ENCODE measurements around the gene CSNK1G1.

CSNK1G1 gene

DNA sequence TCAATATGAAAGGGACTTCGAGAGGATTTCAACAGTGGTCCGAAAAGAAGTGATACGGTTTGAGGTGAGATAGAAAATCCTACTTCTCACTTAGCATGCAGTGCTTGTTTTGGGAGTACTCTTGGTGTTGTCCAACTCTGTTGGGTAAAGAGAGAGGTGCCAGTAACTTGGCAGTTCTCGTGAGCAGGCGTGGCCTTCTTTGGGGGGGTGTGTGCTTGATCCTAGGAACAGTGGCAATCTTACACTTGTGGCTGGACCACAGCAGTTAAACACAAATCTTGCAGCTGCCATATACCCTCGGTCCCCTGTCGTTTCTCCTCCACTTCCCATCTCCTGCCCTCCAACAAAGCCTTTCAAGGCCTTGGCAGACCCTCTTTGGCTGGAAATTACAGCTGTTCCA, 219.6 kb downstream of the CSNK1G1 start:
- no peak for TF ChIP-seq EZH2 (optimal IDR thresholded peaks at IDR 0.05; ENCODE audit: low read depth, low read length)
- TF ChIP-seq, protein P1, sequence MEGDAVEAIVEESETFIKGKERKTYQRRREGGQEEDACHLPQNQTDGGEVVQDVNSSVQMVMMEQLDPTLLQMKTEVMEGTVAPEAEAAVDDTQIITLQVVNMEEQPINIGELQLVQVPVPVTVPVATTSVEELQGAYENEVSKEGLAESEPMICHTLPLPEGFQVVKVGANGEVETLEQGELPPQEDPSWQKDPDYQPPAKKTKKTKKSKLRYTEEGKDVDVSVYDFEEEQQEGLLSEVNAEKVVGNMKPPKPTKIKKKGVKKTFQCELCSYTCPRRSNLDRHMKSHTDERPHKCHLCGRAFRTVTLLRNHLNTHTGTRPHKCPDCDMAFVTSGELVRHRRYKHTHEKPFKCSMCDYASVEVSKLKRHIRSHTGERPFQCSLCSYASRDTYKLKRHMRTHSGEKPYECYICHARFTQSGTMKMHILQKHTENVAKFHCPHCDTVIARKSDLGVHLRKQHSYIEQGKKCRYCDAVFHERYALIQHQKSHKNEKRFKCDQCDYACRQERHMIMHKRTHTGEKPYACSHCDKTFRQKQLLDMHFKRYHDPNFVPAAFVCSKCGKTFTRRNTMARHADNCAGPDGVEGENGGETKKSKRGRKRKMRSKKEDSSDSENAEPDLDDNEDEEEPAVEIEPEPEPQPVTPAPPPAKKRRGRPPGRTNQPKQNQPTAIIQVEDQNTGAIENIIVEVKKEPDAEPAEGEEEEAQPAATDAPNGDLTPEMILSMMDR (IDR thresholded peaks at IDR 0.05; ENCODE audit: low read length) = no peak
- no peak for TF ChIP-seq EZH2phosphoT487 (IDR thresholded peaks at IDR 0.05; ENCODE audit: low read length)
- Histone ChIP-seq H3K27ac (ENCODE audit: low read length) (no peak overlapping the region), H3K9me3 (replicated peaks; ENCODE audit: insufficient read depth, low read length) (no peaks in the 10 kb centered on the region), H3K79me2 (ENCODE audit: low read length) (no peaks in the 10 kb centered on the region), H3K36me3 (replicated peaks; ENCODE audit: insufficient read depth, low read length) (no peaks in the 10 kb centered on the region; the same call in none of the 2 replicates), H2AFZ (ENCODE audit: low read length) (no peak overlapping the region), H3K4me2 (ENCODE audit: low read depth, low read length) (no peak overlapping the region), H3K9me2 (replicated peaks; ENCODE audit: insufficient read depth, low read length) (no peaks in the 10 kb centered on the region), H3K4me1 (ENCODE audit: low read length) (no peaks in the 10 kb centered on the region), H3F3A (ENCODE audit: insufficient read depth, low read length) (no peaks in the 10 kb centered on the region), H3K4me3 (ENCODE audit: low read length) (no peak overlapping the region), H4K20me1 (ENCODE audit: insufficient read depth, low read length) (no peaks in the 10 kb centered on the region), H3K27me3 (replicated peaks; ENCODE audit: insufficient read depth, low read length) (no peaks in the 10 kb centered on the region), H3K9ac (ENCODE audit: low read length) (no peak overlapping the region)
- DNase-seq = no peak

DNA sequence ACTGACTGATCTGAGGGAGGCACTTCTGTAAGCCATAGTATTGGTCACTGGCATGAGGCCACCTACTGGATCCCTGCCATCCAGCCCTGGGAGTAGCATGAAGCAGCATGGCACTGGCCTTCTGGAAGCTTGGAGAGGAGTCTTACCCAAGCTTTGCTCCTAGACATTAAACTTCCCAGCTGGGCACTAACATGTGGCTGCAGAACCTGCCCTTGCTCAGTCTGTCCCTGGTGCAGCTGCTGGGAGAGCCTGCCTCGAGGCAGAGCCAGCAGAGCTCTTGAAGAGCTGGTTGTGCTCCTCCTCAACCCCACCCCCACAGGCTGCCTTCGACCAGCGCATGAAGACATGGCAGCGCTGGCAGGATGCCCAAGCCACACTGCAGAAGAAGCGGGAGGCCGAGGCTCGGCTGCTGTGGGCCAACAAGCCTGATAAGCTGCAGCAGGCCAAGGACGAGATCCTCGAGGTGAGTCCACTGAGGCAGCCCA, 221.6 kb downstream of the CSNK1G1 start:
- Histone ChIP-seq H3K9ac (ENCODE audit: low read length) (no peak overlapping the region), H3F3A (ENCODE audit: insufficient read depth, low read length) (no peaks in the 10 kb centered on the region), H3K27me3 (replicated peaks; ENCODE audit: insufficient read depth, low read length) (no peaks in the 10 kb centered on the region), H4K20me1 (ENCODE audit: insufficient read depth, low read length) (no peaks in the 10 kb centered on the region), H3K4me2 (ENCODE audit: low read depth, low read length) (no peak overlapping the region), H3K9me2 (replicated peaks; ENCODE audit: insufficient read depth, low read length) (no peaks in the 10 kb centered on the region), H3K36me3 (replicated peaks; ENCODE audit: insufficient read depth, low read length) (no peaks in the 10 kb centered on the region; the same call in none of the 2 replicates), H3K27ac (ENCODE audit: low read length) (no peak overlapping the region), H3K4me1 (ENCODE audit: low read length) (no peaks in the 10 kb centered on the region), H2AFZ (ENCODE audit: low read length) (no peak overlapping the region), H3K4me3 (ENCODE audit: low read length) (no peak overlapping the region), H3K79me2 (ENCODE audit: low read length) (no peaks in the 10 kb centered on the region), H3K9me3 (replicated peaks; ENCODE audit: insufficient read depth, low read length) (no peaks in the 10 kb centered on the region)
- DNase-seq = no peak
- TF ChIP-seq EZH2phosphoT487 (IDR thresholded peaks at IDR 0.05; ENCODE audit: low read length) (no peak), EZH2 (optimal IDR thresholded peaks at IDR 0.05; ENCODE audit: low read depth, low read length) (no peak)
- TF ChIP-seq, protein P1 (IDR thresholded peaks at IDR 0.05; ENCODE audit: low read length) = no peak

DNA sequence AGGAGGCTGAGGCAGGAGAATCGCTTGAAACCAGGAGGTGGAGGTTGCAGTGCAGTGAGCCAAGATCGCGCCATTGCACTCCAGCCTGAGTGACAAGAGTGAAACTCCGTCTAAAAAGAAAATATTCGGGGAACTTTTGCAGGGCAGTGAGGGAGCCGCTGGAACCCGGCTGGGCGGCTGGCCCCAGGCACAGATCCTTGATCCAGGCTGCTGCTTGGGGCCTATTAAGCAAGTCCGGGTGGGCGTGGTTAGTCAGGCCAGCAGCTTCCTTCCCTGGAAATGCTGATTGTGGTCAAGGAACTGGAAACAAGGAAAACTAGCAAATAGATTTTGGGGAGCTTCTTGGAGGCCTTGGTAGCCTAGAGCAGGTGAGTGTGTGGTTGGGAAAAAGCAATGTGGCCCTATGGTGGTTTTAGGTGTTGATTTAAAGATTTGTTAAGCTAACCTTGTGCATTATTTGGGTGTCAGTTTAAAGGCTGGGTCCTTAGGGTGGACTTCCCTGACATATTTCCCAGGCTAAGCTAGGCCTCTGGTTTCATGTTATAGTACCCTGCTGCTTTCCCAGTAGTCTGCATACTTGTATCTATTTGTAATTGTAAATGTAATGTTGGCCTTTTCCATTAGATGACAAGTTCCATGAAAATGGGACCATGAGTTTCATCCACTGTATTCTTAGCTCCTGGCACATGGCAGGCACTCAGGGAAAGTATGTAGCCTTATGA, 222.2 kb downstream of the CSNK1G1 start:
- Histone ChIP-seq H3K79me2 (ENCODE audit: low read length) (no peaks in the 10 kb centered on the region), H3K4me1 (ENCODE audit: low read length) (no peaks in the 10 kb centered on the region), H3K4me3 (ENCODE audit: low read length) (no peak overlapping the region), H4K20me1 (ENCODE audit: insufficient read depth, low read length) (no peaks in the 10 kb centered on the region), H3K4me2 (ENCODE audit: low read depth, low read length) (no peak overlapping the region), H3K27me3 (replicated peaks; ENCODE audit: insufficient read depth, low read length) (no peaks in the 10 kb centered on the region), H3K27ac (ENCODE audit: low read length) (no peak overlapping the region), H3F3A (ENCODE audit: insufficient read depth, low read length) (no peaks in the 10 kb centered on the region), H3K9me3 (replicated peaks; ENCODE audit: insufficient read depth, low read length) (no peaks in the 10 kb centered on the region), H3K9ac (ENCODE audit: low read length) (no peak overlapping the region), H3K9me2 (replicated peaks; ENCODE audit: insufficient read depth, low read length) (no peaks in the 10 kb centered on the region), H2AFZ (ENCODE audit: low read length) (no peak overlapping the region), H3K36me3 (replicated peaks; ENCODE audit: insufficient read depth, low read length) (no peaks in the 10 kb centered on the region; the same call in none of the 2 replicates)
- no peak for DNase-seq
- no peak for TF ChIP-seq EZH2phosphoT487 (IDR thresholded peaks at IDR 0.05; ENCODE audit: low read length)
- TF ChIP-seq EZH2 (optimal IDR thresholded peaks at IDR 0.05; ENCODE audit: low read depth, low read length) = no peak
- TF ChIP-seq, protein P1 (IDR thresholded peaks at IDR 0.05; ENCODE audit: low read length) = no peak
